Activated CD8-positive, alpha-beta memory T cell treated with anti-CD3 and anti-CD28 coated beads for 36 hours (primary cell): Measurements from ENCODE around the gene NFKB2. TPM values are rescaled to one million over a fixed set of nuclear protein-coding genes. Genes with fewer than 3 reads are reported as not detected.

Experiments used
- CTCF ChIA-PET: fragments of 350-600 bp; sonication (Branson Sonifier 250); formaldehyde crosslinking; loops from one replicate; lab custom pipeline; 2021; ENCODE audit warnings: antibody characterized with exemption; lab: Charles Lee
- POLR2A ChIA-PET: fragments of 350-600 bp; sonication (Branson Sonifier 250); formaldehyde crosslinking; loops from one replicate; lab custom pipeline; 2021; ENCODE audit warnings: antibody characterized with exemption; lab: Charles Lee
- total RNA-seq, 2 experiments: library from RNA; stranded (reverse); gene quantifications; one replicate each; pipeline ENCODE4 v1.2.3, GENCODE V29; 2021

The NFKB2 gene
- total RNA-seq, 2 experiments from 2014 or later = 272 to 279 TPM

DNA sequence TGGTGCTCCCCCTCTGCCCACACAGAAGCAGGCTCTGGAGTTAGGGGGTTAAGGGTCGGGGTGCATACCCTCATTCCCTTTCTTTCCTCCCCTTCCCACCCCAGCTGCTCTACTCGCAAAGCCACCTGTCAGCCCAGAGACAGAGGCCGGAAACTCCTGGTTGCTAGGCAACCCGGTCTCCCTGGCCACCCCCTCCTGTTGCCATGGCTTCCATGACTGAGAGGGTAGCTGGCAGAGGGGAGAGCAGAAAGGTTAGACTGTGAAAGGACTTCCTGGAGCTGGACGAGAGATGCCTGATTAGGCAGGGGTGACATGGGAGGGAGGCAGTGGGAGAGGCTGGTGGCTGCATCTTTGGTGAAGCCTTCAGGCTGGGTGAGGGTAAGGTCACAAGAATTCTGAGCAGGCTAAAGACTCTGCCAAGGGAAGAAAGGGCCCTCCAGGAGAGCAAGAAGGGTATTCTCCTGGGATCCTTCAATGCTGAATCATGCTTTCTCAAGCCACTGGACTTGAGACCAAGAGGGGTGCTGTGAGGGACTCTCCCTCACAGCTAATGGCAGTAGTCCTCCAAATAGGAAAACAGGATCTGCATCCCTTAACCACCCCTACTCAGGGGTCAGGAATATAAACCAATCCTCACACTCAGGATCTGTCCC, 17.7 kb downstream of the NFKB2 start:
- ChIA-PET CTCF (interaction anchor here (0.7 to 3.3 kb wide), 4 partner anchors 10 to 171 kb away, joined by 3 to 18 read pairs (median 3); no protein-coding TSS in a partner anchor), POLR2A (interaction anchor here (0.5 kb wide), 1 partner anchor 111 kb away, joined by 4 read pairs; no protein-coding TSS in a partner anchor)

DNA sequence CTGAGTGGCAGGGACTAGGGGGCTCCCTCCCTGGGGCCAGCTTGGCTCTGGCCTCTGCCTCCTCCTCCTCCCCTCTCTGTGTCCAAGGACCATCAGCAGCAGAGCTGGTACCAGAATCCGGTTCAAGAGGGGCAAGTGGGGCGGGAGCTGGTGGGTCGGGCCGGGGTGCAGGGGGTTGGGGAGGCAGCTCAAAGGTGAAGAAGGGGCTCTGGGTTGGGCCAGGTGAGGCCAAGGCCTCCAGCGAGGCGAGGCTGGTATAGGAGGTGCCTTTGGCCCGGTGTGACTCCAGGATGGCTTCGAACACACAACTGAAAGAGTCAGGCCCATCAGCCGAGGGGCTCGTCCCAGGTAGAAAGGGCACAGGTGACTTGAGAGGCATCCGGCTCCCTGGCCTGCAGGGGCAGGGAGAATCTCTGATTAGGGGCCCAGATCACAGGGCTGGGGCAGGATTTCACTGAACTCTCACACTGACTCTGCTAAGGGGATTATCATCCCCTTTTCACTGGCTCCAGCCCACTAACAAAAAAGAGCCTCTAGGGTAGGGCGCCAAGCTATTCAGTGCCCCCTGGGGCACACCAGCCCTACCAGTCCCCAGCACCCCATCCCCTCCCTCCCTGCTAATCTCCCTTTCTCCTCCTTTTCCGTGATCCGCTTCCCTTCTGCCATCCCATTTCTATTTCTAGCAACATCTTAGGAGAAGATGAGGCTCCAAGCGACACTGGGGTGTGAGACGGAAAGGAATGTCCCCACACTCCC, 18.5 kb downstream of the NFKB2 start:
- CTCF ChIA-PET = interaction anchor here (0.8 to 3.3 kb wide), 2 partner anchors 10 to 14 kb away, joined by 3 to 18 read pairs; no protein-coding TSS in a partner anchor
- POLR2A ChIA-PET = interaction anchor here (0.5 kb wide), 1 partner anchor 111 kb away, joined by 4 read pairs; no protein-coding TSS in a partner anchor

DNA sequence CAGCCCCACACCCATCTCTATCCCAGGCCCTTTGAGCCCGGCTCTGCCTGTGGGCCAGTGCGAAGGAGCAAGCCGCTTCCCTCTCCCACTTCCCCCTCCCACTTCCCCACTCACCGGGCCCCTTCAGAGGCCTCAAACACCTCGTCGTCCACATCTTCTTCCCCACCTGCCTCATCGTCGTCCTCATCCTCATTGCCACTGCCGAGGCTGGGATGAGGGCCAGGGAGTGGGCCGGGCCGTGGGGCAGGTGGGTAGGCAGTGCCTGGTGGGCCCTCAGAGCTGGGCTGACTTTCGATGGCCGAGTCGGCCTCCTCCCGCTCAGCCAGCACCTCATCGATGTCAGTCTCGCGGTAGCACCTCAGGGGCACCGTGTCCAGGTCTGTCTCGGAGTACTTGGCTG, 19.2 kb downstream of the NFKB2 start:
- POLR2A ChIA-PET = interaction anchor here (0.6 kb wide), 1 partner anchor 18 kb away, joined by 3 read pairs; the partner anchor contains the start of gene CUEDC2
- CTCF ChIA-PET = interaction anchor here (1.1 kb wide), 1 partner anchor 15 kb away, joined by 4 read pairs; no protein-coding TSS in a partner anchor

DNA sequence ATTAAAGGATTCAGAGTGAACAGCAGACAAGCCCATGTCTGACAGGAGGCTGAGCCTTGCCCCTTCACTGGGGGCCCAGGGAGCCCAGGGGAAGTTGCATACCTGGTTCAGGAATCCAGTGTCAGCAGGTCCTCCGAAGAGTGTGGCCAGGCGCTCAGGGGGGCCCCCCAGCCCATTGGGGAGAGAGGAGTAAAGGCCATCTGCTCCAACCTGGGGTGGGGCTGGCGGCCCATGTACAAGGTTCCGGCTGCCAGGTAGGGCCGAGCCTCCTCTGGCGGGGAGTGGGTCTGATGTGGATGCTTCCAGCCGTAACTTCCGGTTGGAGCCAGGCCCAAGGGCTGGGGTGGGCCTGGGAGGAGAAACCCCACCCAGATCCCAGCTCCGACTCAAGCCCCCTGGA, 20.8 kb downstream of the NFKB2 start:
- ChIA-PET CTCF (no interaction called here), POLR2A (no interaction called here)

DNA sequence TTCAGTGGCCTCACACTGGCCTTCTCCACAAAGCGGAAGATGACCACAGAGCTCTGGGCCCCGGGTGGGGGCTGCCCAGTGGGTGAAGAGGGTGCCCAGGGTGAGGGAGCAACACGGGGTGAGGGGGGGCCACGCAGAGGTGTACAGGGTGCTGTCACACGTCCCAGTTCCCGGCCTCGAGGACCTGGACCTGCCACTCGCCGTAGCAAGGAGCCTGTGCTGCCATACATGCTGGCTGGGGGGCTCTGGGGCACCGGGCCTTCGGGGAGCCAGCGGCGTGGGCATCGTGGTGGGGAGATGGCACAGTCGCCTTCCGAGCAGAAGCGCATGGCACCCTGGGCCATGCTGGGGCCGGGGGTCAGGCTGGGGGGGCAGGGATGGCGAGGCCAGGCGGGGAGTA, 21.2 kb downstream of the NFKB2 start:
- ChIA-PET CTCF (no interaction called here), POLR2A (no interaction called here)

DNA sequence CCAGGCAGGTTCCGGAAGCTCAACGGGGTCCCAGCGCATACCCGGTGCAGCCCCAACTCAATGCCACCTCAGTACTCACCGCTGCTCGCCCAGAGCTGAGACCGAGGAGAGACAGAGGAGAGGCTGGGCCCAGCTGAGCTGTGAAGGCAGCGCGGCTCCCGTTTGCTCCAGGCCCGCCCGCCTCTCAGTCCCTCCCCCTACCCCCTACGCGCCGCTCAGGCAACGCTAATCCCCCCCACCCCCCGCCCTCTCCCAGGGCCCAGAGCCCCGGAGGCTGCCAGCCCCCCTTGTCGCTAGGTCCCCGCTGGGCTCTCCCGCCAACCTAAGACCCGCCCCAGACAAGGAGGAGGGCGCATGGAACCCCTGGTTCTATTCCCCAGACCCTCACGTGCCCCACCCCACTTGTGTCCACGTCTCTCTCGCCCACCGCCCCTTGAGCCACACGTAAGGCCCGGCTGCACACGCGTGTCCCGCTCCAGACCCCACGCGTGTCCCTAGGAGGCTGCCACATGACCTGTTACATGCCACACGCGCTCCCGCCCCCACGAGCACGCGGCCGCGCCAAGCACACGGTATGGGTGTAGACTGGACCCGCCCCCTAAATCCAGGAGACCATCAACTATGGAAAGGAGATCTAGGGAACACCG, 23.2 kb downstream of the NFKB2 start, which contains the start of gene PSD:
TSS of gene PSD (minus strand) at position 164 of the 647 bp plus-strand sequence. CDS start 1,747 bp downstream, outside the sequence.
- POLR2A ChIA-PET = interaction anchor here (0.5 kb wide), 1 partner anchor 71 kb away, joined by 3 read pairs; no protein-coding TSS in a partner anchor

DNA sequence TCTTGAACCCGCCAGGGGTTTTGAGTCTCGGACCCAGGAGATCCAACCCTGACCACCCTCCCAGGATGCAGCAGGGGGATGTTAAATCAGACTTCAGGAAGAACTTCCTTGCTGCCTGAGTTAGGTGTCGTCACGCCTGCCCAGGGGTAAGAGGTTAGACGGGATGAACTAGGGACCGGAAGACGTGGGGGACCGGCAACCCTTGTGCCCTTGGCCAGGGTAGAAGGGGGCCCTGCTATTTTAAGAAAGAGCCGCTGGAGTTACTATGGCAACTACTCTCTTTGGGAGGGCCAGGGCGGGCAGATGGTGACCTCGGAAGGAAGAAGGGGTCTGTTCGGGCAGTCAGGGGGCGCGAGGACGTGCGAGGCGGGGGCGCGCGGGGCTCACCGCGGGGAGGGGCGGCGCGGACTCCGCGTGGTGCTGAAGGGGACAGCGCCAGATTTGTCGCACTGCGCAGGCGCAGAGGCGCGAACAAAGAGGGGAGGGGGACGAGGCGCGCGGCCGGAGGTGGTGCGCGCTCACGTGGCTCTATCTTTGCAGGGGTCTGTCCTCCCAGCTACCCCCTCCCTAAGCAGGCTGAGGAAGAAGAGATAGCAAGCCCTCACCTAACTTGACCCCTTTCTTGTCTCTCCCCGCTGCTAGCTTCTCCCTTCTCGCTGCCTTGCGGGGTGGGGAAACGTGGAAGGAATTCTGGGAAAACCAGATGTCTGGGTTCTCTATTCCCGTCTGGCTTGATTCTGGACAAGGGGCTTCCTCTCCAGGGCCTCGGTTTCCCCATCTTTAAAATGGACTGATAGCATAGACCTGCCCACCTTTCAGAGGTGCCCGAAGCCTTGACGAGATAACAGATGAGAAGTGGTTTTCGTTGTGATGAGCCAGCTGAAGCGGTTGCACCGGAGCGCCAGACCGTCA, 24.0 kb downstream of the NFKB2 start:
- CTCF ChIA-PET = interaction anchor here (1.1 to 5.9 kb wide), 10 partner anchors 8 to 84 kb away, joined by 3 to 34 read pairs (median 14); partner anchors contain the start of genes CUEDC2, NFKB2 and SUFU
- POLR2A ChIA-PET = interaction anchor here (0.9 to 5.5 kb wide), 6 partner anchors 9 to 31 kb away, joined by 3 to 41 read pairs (median 8); partner anchors contain the start of genes C10orf95, CUEDC2 and NFKB2

More for the DNA sequence above, 23.2 kb downstream of the NFKB2 start, which contains the start of gene PSD:
- CTCF ChIA-PET = no interaction called here

DNA sequence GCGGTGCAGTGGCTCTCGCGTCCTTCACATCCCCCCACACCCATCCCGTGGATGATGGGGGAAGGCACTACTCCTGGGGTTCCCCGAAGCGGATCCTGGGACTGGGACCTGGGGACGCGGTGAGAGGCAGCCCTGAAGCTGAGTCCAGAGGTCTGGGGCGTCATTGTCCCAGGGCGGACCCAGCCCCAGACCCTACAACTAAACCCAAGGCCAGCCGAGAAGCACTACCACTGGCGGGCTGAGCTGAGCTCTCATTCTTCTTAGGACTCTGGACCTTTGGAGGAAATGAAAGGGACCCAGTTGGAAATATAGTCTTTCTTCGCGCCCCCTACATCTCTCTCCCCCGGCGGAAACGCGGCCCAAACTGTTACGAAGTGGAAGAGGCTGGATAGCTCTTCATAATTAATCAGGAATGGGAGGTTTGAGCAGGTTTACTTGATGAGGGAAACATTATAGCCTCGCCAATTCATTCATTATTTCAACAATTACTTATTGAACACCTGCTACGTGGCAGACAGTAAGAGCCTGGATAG, 24.7 kb downstream of the NFKB2 start:
- CTCF ChIA-PET = interaction anchor here (0.8 to 5.9 kb wide), 12 partner anchors 9 to 84 kb away, joined by 3 to 34 read pairs (median 10); partner anchors contain the start of genes C10orf95, CUEDC2, NFKB2 and SUFU
- POLR2A ChIA-PET = interaction anchor here (0.6 to 5.5 kb wide), 9 partner anchors 9 to 30 kb away, joined by 3 to 41 read pairs (median 5); partner anchors contain the start of genes C10orf95, CUEDC2 and NFKB2

DNA sequence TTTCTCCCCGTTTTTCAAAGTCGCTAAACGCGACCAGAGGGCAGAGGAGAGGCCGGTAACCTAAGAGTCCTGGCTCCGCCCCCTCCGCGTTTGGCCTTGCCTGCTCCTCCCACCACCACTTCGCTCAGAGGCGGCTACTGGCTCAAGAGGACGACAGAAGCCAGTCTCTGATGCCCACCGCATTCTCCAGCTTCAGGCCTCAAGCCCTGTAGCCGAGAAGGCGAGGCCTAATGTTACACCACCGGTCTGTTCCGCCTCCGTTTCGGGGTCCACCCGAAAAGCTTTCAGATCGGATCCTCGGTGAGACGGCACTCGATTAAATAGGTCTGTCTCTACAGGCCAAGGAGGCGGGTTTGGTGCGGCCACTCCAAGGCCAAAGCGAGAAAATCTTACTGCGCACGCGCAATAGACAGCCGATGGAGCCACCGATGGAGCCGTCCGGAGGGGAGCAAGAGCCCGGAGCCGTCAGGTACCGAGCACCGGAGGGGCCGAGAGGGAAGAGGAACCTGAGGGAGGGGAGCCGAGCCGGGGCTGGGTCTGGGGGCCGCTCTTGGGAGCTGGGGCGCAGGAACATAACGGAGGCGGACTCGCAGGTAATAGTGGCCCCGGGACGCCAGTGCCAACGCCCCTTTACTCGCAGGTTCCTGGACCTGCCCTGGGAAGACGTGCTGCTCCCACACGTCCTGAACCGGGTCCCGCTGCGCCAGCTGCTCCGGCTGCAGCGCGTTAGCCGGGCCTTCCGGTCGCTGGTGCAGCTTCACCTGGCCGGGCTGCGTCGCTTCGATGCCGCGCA, 25.4 kb downstream of the NFKB2 start, which contains the start of gene FBXL15:
TSS of gene FBXL15 (plus strand) at position 123 of the 793 bp plus-strand sequence. CDS start at position 417, 294 bp downstream.
- POLR2A ChIA-PET = interaction anchor here (0.6 to 5.5 kb wide), 9 partner anchors 10 to 30 kb away, joined by 3 to 41 read pairs (median 5); partner anchors contain the start of genes C10orf95, CUEDC2 and NFKB2
- CTCF ChIA-PET = interaction anchor here (0.6 to 5.9 kb wide), 15 partner anchors 10 to 191 kb away, joined by 3 to 34 read pairs (median 8); partner anchors contain the start of genes C10orf95, CUEDC2, NFKB2 and SUFU

DNA sequence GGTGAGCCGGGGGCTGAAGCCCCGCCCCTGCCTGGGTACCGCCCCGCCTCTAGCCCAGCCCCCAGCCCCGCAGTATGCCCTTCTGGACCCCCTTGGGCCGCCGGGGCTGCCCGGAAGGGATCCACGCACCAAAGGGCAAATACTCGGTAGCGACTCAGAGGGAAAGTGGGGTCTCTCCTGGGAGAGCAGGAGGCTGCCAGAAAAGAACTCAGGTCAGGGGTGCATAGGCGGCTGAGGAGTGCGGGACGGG, 25.9 kb downstream of the NFKB2 start:
- ChIA-PET CTCF (interaction anchor here (0.6 to 5.9 kb wide), 12 partner anchors 11 to 252 kb away, joined by 3 to 34 read pairs (median 14); partner anchors contain the start of genes C10orf95, CUEDC2 and NFKB2), POLR2A (interaction anchor here (0.6 to 5.5 kb wide), 7 partner anchors 11 to 29 kb away, joined by 3 to 41 read pairs (median 5); partner anchors contain the start of genes C10orf95, CUEDC2 and NFKB2)

DNA sequence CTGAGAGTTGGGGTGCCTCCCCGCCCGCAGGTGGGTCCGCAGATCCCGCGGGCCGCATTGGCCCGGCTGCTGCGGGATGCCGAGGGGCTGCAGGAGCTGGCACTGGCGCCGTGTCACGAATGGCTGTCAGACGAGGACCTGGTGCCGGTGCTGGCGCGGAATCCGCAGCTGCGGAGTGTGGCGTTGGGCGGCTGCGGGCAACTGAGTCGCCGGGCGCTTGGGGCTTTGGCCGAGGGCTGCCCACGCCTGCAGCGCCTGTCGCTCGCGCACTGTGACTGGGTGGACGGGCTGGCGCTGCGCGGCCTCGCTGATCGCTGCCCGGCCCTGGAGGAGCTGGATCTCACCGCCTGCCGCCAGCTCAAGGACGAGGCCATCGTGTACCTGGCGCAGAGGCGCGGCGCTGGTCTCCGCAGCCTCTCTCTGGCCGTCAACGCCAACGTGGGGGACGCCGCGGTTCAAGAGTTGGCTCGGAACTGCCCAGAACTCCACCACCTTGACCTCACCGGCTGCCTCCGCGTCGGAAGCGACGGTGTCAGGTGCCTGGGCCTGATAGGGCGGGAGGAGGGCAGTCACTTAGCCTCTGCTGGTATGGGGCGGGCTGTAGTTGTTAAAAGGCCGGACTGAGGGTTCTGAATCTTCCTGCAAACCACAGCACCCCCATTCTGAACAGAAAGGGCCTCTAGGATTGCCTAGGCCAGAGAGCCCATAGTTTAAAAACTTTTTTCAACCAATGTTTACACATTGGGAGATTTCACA, 26.4 kb downstream of the NFKB2 start:
- CTCF ChIA-PET = interaction anchor here (0.6 to 5.9 kb wide), 12 partner anchors 9 to 253 kb away, joined by 3 to 34 read pairs (median 14); partner anchors contain the start of genes C10orf95, CUEDC2 and NFKB2
- POLR2A ChIA-PET = interaction anchor here (0.6 to 5.5 kb wide), 7 partner anchors 11 to 29 kb away, joined by 4 to 41 read pairs (median 11); partner anchors contain the start of genes C10orf95, CUEDC2 and NFKB2

DNA sequence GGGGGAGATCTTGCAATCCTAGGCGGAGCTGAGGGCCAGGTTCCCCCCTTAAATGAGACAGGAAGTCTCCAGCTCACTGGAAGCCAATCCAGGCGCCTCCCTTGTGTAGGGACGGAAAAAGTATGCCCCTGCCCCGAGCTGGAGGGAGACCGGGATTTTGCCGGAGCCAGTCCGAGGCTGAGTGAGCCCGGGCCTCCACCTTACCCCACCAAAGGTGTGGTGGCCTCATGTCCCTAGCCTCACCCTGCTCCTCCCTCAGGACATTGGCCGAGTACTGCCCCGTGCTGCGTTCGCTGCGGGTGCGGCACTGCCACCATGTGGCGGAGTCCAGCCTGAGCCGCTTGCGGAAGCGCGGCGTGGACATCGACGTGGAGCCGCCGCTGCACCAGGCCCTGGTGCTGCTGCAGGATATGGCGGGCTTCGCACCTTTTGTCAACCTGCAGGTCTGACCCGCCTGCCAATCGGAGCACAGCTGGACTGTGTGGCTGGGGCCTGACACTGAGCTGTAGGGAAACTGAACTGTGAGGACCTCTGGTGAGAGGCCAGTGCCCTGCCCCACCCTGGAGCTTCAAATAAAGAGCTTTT, 27.1 kb downstream of the NFKB2 start:
- POLR2A ChIA-PET = interaction anchor here (2.3 to 5.5 kb wide), 3 partner anchors 10 to 28 kb away, joined by 14 to 41 read pairs (median 23); partner anchors contain the start of genes CUEDC2 and NFKB2
- CTCF ChIA-PET = interaction anchor here (0.7 to 5.9 kb wide), 14 partner anchors 9 to 193 kb away, joined by 3 to 34 read pairs (median 8); partner anchors contain the start of genes C10orf95, CUEDC2 and NFKB2

DNA sequence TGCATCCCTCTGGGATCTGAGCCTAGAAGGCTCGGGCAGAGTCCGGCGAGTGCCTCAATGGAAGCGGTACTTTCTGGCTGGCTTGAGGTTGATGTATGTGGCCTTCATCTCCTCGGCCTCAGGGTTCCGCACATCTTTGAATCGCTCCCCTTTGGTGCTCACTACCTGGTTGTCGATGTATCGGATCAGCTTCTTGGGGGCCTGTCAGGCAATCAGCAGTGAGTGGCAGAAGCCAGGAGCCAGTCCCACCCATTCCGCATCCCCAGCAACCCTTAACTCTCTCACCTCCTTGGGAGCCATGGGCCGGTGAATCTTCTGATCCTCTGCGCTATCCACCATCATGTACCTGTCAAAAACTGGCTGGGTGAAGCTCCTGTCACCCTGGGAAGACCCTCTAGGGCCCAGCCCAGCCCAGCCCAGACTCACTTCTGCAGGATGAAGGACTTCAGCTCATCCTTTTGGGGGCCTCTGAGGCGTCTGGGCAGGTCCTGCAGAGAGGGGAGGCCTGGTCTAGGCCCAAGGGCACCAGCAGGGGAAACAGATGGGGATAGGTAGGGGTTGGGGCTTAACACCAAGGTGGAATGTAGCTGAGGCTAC, 28.0 kb downstream of the NFKB2 start:
- ChIA-PET CTCF (interaction anchor here (0.7 to 5.9 kb wide), 14 partner anchors 9 to 194 kb away, joined by 3 to 34 read pairs (median 4); partner anchors contain the start of genes CUEDC2, NFKB2 and SUFU), POLR2A (interaction anchor here (0.9 to 5.5 kb wide), 3 partner anchors 9 to 26 kb away, joined by 4 to 41 read pairs (median 14); partner anchors contain the start of gene CUEDC2)

DNA sequence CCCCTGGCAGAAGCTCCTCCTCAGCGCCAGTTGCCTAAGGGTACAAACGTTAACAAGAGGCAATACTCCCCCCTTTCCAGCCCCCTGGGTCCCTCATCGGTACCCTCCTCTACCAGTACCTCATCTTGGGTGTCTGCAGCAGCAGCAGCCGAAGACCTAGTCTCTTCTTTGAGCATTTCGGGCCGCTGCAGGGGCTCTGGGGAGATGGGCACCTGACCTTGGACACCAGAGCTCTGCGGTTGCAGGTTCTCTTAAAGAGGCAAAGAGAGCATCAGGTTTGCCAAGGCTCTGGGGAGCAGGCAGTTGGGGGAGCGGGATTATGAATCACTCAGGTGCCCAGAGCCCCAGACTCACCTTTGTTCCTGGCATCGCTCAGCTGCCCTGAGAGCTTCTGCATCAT, 28.6 kb downstream of the NFKB2 start:
- ChIA-PET POLR2A (interaction anchor here (0.6 to 5.5 kb wide), 5 partner anchors 9 to 48 kb away, joined by 3 to 41 read pairs (median 6); partner anchors contain the start of gene CUEDC2), CTCF (interaction anchor here (1.2 to 5.9 kb wide), 6 partner anchors 8 to 79 kb away, joined by 3 to 34 read pairs (median 22); partner anchors contain the start of genes CUEDC2 and SUFU)
